ENCODE data around the gene SYNE4.

- no peak for TF ChIP-seq CTCF (IDR thresholded peaks at IDR 0.05; ENCODE audit: low read depth, low read length)
- TF ChIP-seq POLR2A (IDR thresholded peaks at IDR 0.05; ENCODE audit: extremely low read depth, insufficient read length) = no peak
Measured at GRCh38 chr19:36023432-36023831, 14.8 kb upstream of the SYNE4 start.

Data from NB4 (cell line).